Stimulated activated CD8-positive, alpha-beta memory T cell treated with anti-CD3 and anti-CD28 coated beads, Interleukin-7, amount 100 ng/mL, for 24 hours (primary cell): ENCODE measurements around the gene NADK.

Experiments used
- DNase-seq: peaks from one replicate; pipeline ENCODE4 v3.0.0-alpha.2; 2020; ENCODE audit warnings: low read depth

NADK gene

DNA sequence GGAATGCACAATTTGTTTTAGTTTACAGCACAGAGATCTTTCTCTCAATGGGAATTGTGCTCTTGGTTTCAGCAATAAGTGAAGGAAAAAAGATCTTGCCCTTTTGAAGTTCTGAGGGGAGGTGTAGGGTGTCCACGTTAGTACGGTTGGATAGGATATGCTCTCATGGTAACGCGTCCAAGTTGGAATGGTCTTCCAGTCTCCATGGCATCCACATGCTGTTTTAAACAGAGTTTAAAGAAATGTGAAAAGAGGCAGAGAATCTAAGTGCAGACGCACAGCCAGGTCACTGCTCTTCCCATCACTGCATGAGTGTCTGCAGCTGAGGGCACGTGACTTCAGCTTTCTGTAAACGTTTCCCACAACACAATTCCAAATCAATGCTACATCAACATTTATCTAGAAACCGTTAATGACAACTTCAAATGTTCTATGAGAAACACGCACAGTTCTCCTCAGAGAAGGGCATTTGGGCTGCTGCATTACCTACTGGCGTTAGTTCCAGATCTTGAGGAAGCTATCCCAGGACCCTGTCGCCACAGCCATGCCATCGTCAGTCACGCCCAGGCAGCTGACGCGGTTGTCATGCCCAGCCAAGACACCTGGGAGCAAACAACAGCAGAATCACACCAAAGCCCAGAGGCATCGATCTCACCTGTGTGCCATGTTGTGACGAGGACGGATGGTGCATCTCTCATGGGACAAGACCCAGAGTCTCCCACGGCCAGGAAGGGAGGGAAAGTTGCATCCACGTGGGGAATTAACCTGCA is 8.8 kb upstream of the NADK start:
- no peak for DNase-seq

DNA sequence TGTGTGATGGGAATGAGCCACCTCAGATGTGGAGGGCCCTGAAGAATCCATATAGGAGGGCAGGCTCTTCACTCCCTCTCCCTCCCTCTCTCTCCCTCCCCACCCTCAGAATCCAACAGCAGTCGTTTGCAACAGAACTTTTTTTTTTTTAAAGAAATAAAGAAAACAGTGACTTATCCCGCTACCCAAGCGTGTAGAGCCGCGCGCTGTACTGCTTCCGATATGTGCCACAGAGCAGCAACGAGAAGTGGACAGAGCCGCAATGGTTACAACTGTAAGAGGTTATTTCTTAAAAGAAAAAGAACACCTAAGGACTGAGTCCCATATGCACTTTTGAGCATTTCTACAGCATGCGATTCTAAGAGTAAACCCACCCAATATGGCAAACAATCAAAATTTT is 7.4 kb upstream of the NADK start:
- DNase-seq: no peak

DNA sequence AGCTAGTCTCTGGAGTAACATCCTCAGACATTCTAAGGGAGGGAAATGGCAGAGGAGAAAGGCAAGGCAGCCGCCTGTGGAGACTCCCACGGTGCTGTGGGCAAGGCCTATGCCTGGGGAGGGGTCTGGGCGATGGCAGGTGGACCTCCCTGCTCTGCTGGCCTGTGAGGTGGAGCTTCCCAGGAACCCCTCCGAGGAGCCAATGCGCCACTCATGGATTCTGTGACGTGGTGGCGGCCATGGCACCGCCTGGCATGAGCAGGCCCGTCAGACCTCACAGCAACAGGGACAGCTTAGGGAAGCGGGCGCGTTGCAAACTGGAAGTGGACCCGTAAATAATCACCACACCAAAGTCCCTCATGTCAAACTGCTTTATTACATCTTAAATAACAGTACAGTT is 6.7 kb upstream of the NADK start:
- DNase-seq: no peak

DNA sequence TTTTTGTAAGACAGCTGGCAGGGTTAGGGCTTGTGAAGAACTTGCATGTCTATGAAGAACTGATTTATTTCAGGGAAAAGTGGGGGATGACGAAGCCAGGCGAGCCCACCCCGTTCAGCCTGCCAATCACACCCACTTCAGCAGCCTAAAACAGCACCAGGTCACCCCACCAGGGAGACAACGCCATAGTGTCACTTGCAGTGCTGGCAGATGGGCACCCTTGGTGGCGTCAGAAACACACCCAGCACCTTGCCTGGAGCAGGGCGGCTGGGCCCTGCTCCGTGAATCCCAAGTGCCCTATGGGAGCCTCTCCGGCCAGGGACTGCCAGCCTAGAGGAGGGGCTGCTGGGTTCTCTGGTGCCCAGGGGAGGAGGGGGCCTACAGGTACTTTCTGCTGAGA is 5.0 kb upstream of the NADK start:
- DNase-seq: no peak

DNA sequence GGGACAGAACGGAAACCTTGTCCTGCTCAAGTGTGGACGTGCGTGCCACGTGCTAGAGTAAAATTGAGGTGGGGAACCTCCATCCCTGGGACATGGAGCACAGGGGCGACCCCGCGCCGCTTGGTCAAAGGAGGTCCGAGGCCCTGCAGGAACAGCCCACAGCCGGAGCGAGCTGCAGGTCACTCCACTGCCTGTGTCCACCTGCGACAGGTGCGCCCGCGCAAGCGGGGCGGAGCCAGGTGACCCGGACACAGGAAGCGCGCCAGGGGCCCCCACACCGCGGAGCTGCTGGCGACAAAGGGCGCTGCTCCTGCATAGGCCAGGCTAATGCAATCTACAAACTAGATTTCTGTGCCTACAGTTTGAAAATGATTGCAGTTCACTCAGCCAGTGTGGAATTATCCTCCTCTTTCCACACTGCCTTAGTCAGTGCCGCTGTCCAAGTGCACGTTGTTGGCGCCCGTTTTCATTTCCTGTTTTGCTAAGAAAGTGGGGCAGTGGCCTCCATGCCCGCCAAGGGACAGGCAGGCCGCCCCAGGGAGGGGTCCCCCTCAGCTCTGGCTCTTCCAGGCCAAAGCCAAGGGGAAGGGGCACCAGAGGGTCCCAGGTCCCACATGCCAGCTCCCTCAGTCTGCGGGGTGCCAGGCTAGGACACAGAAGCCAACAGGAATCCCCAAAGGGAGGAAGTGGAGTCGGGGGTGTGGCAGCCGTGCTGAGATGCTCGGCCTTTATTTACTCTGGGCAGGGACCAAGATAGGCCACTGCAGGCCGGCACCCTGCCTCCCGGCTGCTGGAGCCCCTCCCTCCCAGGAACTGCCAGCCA is 4.3 kb upstream of the NADK start:
- no peak for DNase-seq

DNA sequence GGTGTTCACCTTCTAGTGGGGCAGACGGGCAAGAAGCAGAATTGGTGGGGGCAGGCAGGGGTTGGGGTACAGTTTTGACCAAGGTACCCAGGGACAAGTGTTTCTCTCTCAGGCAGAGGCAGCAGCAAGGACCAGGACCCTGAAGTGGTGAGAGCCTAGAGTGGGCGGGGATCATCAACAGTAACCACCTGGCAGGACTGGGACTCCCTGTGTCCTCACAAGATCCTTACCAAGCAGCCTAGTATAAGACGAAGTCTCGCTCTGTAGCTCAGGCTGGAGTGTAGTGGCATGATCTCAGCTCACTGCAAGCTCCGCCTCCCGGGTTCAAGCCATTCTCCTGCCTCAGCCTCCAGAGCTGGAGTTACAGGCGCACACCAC is 3.2 kb upstream of the NADK start:
- no peak for DNase-seq

DNA sequence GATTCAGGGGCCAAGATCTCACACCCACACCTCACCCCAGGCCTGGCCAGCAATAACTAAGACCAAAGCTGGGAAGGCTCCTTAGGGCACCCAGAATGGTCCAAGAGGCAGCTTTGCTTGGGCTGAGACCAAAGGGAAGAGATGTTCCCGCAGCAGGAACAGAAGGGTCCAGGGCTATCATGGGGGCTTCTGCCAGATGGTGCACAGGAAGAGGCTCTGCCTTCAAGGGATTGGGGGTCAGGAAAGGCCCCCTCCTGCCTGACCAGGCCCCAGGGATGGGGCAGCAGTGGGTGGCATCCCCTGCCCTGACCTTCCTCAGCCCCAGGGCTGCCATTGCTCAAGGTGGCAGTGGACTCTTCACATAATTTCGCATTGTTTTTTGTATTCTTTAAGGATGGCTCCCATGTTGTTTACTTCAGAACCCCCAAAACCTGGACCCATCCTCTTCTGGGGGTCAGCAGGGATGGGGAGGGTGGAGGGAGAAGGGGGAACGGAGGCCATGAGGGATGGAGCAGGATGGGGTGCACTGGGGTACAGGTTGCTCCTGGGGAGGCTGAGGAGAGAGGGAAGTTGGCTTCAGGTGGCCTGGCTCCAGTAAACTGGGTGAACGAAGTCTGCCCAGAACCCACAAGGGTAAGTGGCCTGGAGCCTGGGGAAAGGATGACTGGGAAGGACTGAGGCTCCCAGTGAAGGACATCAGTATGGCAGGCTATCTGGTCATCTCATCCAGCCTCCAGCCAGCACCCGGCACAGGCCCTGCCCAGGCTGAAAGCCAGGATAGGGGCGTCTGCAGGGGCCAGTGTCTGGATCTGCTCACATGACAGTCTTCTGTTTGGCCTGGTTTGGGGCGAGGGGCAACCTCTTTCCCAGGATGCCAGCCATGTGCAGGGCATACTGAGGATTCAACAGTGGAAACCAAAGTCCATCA is 2.6 kb upstream of the NADK start:
- DNase-seq: no peak

DNA sequence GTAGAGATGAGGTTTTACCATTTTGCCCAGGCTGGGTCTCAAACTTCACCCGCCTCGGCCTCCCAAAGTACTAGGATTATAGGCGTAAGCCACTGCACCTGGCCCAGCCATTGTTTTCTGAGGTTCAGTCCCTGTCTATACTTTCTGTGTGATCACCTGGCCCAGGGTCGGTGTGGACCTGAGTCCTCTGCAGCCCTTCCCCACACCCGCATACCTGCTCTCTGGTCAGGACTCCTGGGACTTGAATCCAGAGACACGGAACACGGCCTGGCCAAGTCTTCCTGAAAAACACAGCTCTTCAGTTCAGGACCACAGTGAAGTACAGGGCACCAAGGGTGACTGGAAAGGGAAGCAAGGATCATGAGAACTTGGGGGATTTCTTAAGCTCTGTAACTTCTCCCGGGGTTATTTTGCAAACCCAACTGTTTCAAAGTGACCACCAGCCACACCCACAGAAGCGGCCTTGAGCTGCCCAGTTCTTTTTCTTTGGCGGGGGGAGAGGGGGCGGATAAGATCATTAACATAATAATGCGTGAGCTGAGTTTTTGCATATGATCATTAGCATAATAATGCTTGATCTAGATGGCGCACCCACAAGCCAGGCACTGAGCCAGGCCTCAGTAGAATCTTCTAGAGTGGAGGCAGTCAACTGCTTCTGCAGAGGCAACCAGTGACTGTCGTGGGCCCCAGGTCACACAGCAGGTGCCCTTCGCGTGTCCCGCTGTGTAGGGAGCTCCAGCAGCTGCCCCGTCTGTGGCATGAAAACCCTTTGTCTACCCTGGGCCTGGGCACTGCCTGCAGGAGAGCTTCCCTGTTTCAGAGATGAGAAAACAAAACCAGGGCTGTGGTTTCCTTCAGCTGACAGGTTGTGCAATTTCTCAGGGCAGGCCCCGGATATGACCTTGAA is 1.7 kb upstream of the NADK start:
- DNase-seq: peak; percentile 28

DNA sequence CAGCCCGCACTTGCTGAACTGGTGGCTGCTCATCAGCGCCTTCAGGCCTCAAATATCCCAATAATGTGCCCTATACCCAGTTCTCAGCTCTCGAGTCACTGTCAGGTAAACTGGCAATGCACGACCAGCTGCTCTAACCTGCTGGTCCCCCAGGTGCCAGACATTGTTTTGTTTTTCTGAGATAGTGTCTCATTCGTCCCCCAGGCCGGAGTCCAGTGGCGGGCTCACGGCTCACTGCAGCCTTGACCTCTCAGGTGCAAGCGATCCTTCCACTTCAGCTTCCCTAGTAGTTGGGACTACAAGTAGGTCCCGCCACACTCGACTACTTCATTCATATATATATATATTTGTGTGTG is 1.0 kb upstream of the NADK start:
- DNase-seq: no peak

DNA sequence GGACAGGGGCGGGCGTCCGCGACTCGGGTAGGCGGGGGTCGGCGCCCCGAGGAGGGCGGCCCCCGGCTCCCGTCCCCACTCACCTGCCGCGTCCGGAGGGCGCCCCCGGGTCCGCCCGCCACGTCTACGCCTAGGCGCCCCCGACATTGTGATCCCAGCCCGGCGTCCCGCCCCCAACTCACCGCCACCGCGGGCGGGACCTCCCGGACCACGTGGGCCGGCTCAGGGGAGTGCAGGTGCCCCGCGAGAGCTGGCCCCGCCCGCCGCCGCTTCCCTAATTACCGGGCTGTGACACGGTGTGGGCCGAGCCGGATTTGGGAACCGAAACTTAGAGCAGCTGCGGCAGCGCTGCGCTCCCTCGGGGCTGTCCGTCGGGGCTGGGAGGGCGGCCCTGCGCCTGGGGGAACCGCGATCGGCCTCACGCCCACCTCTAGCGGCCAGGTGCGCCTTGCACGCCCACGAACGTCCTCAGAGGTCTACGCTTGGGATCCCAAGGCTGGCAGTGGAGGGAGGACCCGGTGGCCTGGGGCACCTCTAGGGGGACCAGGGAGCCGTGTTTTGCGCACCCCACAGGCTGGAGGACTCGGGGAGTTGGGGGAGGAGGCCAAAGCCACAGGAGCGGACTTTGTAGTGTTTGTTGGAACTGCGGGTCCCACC is 521 bp upstream of the NADK start:
- peak; percentile 45 for DNase-seq

DNA sequence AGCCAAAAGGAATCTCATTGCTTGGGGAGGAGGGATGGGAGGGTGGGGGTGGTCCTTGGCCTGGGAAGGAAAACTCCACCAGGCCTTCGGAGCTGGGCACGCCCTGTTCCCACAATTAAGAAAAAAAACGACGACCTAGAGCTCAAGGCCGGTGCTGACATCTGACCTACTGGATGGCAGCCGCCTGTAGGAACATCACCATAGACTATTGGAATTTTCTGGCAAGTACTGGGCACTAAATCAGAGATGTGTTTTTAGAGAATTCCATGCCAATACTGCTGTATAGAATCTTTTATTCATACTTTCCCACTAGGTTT is 729 bp downstream of the NADK start:
- DNase-seq: no peak

DNA sequence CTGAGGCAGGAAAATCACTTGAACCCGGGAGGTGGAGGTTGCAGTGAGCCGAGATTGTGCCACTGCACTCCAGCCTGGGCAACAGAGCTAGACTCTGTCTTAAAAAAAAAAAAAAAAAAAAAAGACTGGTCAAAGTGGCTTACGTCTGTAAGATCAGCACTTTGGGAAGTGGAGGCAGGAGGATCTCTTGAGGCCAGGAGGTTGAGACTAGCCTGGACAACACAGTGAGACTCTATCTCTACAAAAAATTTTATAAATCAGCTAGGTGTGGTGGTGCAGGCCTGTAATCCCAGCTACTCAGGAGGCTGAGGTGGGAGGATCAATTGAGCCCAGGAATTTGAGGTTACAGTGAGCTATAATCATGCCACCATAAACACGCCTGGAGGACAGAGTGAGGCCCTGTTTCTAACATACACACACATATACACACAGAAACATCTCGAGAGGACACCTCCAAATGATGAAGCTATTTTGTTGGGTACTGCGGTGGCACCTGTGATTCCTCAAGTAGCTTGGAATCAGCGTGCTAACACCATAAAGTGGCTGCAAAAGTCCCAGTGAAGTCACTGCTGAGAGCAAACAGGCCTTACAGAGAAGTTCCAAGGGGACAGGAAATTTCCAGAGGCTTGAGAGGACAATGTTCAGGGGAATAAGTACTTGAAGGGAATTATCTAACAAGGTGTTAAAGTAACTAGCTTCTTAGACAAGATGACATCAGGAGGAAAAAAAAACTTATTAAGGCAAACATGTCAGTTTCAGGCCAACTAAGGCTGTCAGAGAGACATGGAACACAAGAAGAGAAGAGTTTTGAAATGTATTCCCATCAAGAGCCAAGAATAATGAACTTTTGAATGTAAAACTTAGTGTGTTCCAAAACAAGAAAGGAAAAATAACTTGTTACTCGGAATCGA is 1.3 kb downstream of the NADK start:
- no peak for DNase-seq

DNA sequence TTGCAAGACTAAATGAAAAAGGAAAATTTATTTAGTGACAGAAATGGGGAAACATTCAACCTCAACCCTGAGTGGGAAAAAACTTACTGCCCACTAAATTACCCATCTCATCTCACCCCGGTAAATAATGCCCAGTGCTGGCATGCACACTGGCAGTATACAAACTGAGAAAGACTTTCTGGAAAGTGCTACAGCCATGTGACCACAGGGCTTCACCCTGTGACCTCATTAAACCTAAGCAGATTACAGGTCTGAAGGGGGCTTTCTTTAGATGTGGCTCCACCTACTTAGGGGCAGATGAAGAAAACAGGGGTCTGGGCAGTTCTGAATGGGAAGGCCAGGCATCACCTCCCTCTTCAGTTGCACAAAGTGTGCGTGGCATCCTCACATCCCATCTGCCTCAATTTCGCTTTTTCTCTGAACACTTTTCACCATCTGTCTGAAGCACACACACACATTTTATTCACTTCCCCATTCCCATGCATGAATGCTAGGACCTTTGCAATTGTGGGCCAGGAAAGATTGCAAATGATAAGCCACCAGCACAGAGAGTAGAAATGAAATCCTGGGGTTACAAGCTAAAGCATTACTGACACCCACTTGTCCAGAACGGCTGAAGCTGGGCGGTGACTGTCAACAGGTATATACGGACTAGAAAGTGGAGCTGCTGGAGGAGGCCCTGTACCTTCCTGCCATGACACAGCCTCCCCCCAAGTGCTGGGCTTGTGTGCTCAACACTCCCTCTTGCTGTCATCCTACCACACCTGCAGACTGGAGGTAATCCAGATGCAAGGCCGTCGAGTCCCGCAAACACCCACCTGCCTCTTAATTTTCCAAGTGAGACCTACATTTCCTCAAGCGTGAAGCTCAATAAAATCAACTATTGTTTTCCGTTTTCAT is 2.7 kb downstream of the NADK start:
- no peak for DNase-seq

DNA sequence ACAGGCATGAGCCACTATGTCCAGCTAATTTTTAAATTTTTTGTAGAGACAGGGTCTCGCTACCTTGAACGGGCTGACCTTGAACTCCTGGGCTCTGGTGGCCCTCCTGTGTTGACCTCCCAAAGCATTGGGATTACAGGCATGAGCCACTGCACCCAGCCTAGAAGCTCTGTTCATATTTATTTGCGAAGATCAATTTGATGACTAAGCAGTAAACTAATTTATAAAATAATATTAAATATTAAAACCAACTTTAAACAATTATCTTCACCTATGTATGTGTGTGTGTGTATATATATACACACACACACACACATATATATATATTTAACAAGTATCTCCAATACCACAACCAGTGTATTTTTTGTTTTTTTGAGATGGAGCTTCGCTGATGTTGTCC is 4.4 kb downstream of the NADK start:
- no peak for DNase-seq

DNA sequence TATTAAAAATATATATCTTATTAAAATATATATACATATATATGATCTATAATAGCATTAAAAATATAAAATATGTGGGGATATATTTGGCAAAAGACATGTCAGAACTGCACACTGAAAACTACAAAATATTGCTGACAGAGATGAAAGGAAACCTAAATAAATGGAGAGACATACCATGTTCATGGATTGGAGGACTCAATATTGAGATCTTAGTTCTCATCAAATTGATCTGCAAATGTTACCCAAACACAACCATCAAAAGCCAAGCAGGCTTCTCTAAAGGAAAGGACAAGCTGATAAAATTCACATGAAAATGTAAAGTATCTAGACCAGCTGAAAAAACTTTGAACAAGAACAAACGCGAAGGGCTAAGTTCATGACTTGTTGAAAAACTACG is 7.2 kb downstream of the NADK start:
- DNase-seq: no peak

DNA sequence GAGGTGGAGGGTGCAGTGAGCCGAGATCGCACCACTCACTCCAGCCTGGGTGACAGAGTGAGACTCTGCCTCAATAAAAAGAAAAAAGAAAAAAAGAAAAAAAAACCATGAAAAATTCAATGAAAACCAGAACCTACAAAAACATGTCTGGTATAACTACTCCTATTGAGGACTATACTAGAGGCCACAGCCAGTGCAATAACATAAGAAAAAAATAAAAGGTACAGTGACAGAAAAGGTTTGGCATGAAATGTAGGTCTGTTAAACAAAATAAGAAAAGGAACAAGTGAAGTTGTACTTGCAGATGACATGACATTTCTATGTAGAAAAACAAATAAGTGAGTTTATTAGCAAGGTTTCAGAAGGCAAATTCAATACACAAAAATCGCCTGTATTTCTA is 8.2 kb downstream of the NADK start:
- DNase-seq: no peak

DNA sequence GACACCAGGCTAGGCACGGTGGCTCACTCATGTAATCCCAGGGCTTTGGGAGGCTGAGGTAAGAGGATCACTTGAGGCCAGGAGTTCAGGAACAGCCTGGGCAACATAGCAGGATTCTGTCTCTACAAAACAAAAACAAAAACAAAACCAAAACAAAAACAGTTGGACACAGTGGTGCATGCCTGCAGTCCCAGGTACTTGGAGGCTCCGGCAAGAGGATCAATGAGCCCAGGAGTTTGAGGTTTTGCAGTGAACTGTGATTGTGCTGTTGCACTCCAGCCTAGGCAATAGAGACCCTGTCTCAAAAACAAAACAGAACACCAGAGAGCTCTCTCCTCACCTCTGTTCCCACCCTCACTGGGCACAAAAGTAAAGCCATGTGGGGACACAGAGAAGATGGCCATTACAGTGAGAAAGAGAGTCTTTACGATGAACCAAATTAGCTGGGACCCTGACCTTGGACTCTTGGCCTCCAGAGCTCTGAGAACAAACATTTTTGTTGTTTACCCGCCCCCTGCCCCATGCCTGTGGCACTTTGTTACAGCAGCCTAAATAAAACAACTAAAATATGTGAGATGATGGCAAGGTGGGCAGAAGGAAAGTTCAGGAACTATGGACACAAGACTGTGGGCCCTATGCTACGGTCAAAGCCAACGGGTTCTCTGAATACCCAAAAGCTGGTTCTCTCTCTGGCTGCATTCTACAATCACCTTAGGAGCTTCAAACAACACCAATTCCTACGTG is 9.8 kb downstream of the NADK start:
- no peak for DNase-seq

DNA sequence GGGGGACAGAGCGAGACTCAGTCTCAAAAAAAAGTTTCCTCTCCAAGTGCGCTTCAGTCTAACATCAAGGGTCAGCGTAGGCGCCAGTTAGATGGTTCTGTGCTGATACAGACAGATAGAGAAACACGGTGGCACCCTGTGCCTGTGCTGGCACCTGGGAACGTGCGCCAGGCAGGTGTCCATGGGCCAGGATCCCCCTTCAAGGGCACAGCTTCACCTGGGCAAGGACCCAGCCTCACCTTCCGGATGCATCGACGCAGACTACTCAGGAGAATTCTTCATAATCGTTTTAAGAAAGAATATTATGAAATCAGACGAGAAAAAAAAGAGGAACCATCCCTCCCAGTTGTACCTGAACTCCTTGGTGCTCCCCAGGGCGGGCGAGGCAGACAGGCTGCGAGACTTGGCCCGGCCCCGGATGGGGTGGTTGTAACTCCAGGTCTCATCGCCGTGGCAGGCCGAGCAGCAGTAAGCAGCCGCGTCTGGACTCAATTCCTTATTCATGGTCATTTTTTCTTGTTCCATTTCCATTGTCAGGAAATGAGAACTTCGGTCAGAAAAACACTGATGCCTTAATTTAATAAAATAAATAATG is 13.3 kb downstream of the NADK start:
- no peak for DNase-seq
